Measurements from ENCODE around the gene ZBTB38.

ZBTB38 gene

DNA sequence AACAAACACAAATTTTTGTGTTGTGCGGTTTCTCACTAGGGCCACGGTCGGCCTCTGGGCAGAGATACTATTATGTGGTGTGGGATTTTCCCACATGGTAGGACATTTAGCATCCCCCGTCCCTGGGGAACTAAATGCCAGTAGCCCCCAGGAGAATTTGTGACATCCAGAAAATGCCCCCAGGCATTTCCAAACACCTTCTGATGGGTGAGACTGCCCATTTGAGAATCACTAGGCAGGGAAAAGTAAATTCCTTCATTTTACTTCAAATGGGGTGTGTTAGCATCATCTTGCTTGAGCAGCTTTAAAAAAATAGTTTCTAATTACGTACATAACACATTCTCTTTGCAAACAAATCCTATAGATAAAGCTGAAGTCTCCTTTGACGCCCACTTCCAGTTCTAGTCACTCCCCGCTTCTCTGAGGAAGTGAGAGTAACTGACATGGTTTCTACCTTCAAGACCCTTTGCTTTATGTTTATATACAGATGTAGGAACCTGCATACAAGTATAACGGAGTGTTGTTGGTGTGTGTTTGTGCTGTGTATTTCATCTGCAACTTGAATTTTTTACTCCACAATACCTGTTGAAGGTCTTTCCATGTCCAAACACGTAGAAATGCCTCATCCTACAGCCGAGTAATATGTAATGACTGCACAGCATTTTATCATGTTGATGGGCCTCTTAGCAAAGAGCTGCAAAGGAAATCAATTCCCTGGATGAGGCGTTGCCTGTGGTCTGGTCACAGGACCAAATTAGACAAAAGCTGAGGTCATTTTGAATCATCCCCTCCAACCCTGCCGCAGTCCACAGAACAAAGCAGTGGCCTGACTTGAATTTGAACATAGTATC is 31.4 kb upstream of the ZBTB38 start:
- TF ChIP-seq, protein P1, sequence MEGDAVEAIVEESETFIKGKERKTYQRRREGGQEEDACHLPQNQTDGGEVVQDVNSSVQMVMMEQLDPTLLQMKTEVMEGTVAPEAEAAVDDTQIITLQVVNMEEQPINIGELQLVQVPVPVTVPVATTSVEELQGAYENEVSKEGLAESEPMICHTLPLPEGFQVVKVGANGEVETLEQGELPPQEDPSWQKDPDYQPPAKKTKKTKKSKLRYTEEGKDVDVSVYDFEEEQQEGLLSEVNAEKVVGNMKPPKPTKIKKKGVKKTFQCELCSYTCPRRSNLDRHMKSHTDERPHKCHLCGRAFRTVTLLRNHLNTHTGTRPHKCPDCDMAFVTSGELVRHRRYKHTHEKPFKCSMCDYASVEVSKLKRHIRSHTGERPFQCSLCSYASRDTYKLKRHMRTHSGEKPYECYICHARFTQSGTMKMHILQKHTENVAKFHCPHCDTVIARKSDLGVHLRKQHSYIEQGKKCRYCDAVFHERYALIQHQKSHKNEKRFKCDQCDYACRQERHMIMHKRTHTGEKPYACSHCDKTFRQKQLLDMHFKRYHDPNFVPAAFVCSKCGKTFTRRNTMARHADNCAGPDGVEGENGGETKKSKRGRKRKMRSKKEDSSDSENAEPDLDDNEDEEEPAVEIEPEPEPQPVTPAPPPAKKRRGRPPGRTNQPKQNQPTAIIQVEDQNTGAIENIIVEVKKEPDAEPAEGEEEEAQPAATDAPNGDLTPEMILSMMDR (IDR thresholded peaks at IDR 0.05; ENCODE audit: low read depth, low read length): no peak
- H3K4me3 ChIP-seq (ENCODE audit: low read depth, low read length): no peak overlapping the region
- DNase-seq: no peak
- no peaks in the 10 kb centered on the region for H3K36me3 ChIP-seq
- no peaks in the 10 kb centered on the region for H3K9me3 ChIP-seq
- H3K27me3 ChIP-seq: no peaks in the 10 kb centered on the region
- peaks cover 11% of the 10 kb centered on the region for H3K4me1 ChIP-seq

DNA sequence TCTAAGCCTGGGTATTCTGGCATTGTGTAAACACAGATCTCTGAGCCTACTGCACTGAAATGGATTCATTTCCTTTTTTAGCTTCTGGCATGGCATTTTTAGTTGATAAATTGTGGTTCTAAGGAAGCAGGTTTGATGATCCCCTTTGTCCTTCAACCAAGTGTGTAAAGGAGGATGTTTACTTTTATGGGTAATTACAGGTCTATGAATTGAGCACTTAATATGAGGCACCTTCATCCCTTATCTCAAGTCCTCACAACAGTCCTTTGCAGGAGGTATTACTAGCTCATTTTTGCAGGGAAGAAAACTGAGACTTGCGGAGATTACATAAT is 30.8 kb upstream of the ZBTB38 start:
- H3K4me1 ChIP-seq: peaks cover 6% of the 10 kb centered on the region
- no peaks in the 10 kb centered on the region for H3K36me3 ChIP-seq
- no peaks in the 10 kb centered on the region for H3K9me3 ChIP-seq
- DNase-seq: no peak
- H3K27me3 ChIP-seq: no peaks in the 10 kb centered on the region
- TF ChIP-seq, protein P1 (IDR thresholded peaks at IDR 0.05; ENCODE audit: low read depth, low read length): no peak
- H3K4me3 ChIP-seq (ENCODE audit: low read depth, low read length): no peak overlapping the region

DNA sequence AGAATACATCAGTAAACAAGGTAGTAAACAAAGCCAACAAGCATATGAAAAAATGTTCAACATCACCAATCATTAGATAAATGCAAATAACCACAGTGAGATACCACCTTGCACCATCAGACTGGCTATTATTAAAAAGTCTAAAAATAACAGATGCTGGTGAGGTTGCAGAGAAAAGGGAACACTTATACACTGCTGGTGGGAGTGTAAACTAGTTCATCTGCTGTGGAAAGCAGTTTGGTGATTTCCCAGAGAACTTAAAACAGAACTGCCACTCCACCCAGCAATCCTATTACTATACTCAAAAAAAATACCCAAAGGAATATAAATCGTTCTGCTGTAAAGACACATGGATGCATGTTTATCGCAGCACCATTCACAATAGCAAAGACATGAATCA is 30.3 kb upstream of the ZBTB38 start:
- Histone ChIP-seq H3K4me3 (ENCODE audit: low read depth, low read length) (no peak overlapping the region), H3K27me3 (no peaks in the 10 kb centered on the region), H3K9me3 (no peaks in the 10 kb centered on the region), H3K4me1 (peaks cover 1% of the 10 kb centered on the region; the same call in 1 of the 2 replicates), H3K36me3 (no peaks in the 10 kb centered on the region)
- TF ChIP-seq, protein P1 (IDR thresholded peaks at IDR 0.05; ENCODE audit: low read depth, low read length): no peak
- no peak for DNase-seq

DNA sequence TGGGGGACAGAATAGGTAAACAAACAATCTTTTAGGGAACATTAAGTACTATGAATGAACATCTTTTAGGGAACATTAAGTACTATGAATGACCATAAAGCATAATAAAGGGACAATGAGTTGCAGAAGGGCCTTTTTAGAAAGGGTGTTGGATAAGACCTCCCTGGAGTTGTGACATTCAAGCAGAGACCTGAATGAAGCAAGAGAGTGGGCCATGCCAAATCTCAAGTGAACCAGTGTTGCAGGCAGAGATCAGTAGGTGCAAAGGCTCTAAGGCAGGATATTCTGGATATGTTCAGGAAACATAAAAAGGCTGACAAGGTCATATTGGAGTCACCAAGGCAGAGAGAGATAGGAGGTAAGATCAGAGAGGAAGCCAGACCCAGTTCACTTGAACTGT is 29.4 kb upstream of the ZBTB38 start:
- no peak overlapping the region for H3K4me3 ChIP-seq (ENCODE audit: low read depth, low read length)
- no peaks in the 10 kb centered on the region for H3K4me1 ChIP-seq
- H3K27me3 ChIP-seq: no peaks in the 10 kb centered on the region
- no peaks in the 10 kb centered on the region for H3K36me3 ChIP-seq
- no peak for DNase-seq
- TF ChIP-seq, protein P1 (IDR thresholded peaks at IDR 0.05; ENCODE audit: low read depth, low read length): no peak
- no peaks in the 10 kb centered on the region for H3K9me3 ChIP-seq

DNA sequence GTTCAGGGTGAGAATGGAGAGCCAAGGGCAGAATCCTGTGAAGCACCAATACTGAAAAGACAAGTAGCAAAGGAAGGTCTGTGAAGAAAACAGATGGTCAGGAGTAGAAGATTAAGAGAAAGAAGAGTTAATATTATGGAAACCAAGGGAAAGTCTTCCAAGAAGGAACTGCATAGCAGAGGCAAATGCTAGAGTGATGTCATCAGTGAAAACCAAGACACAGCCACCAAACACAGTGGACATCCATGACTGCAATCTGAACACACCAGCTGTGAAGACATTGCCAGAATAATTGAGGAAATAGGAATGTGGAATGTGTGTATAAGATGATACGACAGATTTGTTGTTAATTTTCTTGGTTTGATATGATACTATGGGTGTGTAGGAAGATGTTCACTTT is 26.8 kb upstream of the ZBTB38 start:
- Histone ChIP-seq H3K27me3 (no peaks in the 10 kb centered on the region), H3K4me3 (ENCODE audit: low read depth, low read length) (no peak overlapping the region), H3K36me3 (no peaks in the 10 kb centered on the region), H3K9me3 (no peaks in the 10 kb centered on the region), H3K4me1 (no peaks in the 10 kb centered on the region)
- DNase-seq: no peak
- TF ChIP-seq, protein P1 (IDR thresholded peaks at IDR 0.05; ENCODE audit: low read depth, low read length): no peak

DNA sequence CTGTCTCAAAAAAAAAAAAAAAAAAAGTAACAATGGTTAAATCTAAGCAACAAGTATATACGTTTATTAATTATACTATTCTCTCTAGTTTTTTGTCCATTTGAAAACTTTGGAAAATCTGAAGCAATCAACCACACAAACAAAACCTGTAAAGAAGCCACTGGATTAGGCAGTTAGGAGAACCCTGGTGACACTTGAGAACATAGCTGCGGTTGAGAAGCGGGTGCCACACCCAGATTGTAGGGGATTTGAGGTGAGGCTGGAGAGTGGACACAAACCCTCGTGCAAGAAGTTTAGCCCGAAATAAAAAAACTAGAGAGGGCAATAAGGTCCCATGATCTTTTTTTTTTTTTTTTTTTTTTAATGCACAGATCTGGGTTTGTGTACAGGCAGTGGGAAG is 25.9 kb upstream of the ZBTB38 start:
- H3K4me1 ChIP-seq: no peaks in the 10 kb centered on the region
- no peaks in the 10 kb centered on the region for H3K27me3 ChIP-seq
- TF ChIP-seq, protein P1 (IDR thresholded peaks at IDR 0.05; ENCODE audit: low read depth, low read length): no peak
- H3K36me3 ChIP-seq: no peaks in the 10 kb centered on the region
- DNase-seq: no peak
- no peak overlapping the region for H3K4me3 ChIP-seq (ENCODE audit: low read depth, low read length)
- no peaks in the 10 kb centered on the region for H3K9me3 ChIP-seq
